Kidney (tissue), 14 donors: ENCODE data around the gene PTPRK. TPM values are rescaled to one million over a fixed set of nuclear protein-coding genes. Genes with fewer than 3 reads are reported as not detected.

Experiments used
- DNase-seq, 5 donors: peaks; one replicate each; pipeline ENCODE4 v3.0.0-alpha.2; 2013 to 2020
- FAIRE-seq: peaks from 2 replicates; lab custom pipeline; 2012; peaks lifted over from hg19 to GRCh38; lab: Jason Lieb, UNC
- H3K27ac ChIP-seq, 2 donors: one replicate each; pipeline ENCODE4 v1.7.0; 2013; ENCODE audit warnings: low read depth in 2 of 2, low read length in 2 of 2, inconsistent platforms in 1 of 2
- H3K27me3 ChIP-seq: one replicate; pipeline ENCODE4 v1.7.1; 2013; ENCODE audit warnings: low read length, inconsistent platforms; ENCODE audit not compliant: control insufficient read depth, insufficient read depth
- H3K36me3 ChIP-seq, 3 donors: one replicate each; pipeline versions ENCODE4 v1.7.0 to v1.7.1; 2013; ENCODE audit warnings: low read length in 3 of 3, control low read depth in 1 of 3, inconsistent platforms in 1 of 3; ENCODE audit not compliant: insufficient read depth in 3 of 3, control insufficient read depth in 2 of 3
- H3K4me1 ChIP-seq, 3 donors: one replicate each; pipeline versions ENCODE4 v1.7.0 to v1.7.1; 2013; ENCODE audit warnings: low read length in 3 of 3, inconsistent platforms in 1 of 3, low read depth in 1 of 3; ENCODE audit not compliant: control insufficient read depth in 2 of 3, insufficient read depth in 2 of 3
- H3K4me3 ChIP-seq, 3 donors: one replicate each; pipeline versions ENCODE4 v1.7.0 to v1.8.1; 2013; ENCODE audit warnings: low read length in 3 of 3, control low read depth in 1 of 3, inconsistent platforms in 1 of 3
- H3K9ac ChIP-seq, 3 donors: one replicate each; pipeline versions ENCODE4 v1.7.0 to v1.7.1; 2013; ENCODE audit warnings: low read length in 3 of 3, control low read depth in 1 of 3, inconsistent platforms in 1 of 3
- H3K9me3 ChIP-seq, 3 donors: one replicate each; pipeline versions ENCODE4 v1.7.0 to v1.7.1; 2013; ENCODE audit warnings: low read length in 3 of 3, control low read depth in 1 of 3, inconsistent platforms in 1 of 3; ENCODE audit not compliant: control insufficient read depth in 2 of 3, insufficient read depth in 1 of 3
- intact Hi-C: fragments of 100-400 bp; cut with DNase I; formaldehyde crosslinking; loops from one replicate; pipeline ENCODE4 v1.11.1; 2022
- polyA plus RNA-seq: library from polyadenylated mRNA; stranded (reverse); fragments of 350-450 nt; fragmentation: Illumina TruSeq; extraction: RNeasy Lipid Tissue Mini Kit (QIAGEN cat#74804); gene quantifications from one replicate; pipeline ENCODE4 v1.2.3, GENCODE V29; 2014; ENCODE audit warnings: low read depth, low replicate concordance; ENCODE audit not compliant: insufficient read depth
- total RNA-seq: library from RNA; stranded (reverse); fragmentation: NEBNext Ultra II Directional; extraction: Animal tissue kit (Norgen Biotek cat#: 25700); gene quantifications from one replicate; pipeline ENCODE4 v1.2.1, GENCODE V29; 2021
- TF ChIP-seq, protein P1 (sequence below): IDR thresholded peaks from 3 replicates; pipeline ENCODE4 v1.5.1; 2012; ENCODE audit warnings: mild to moderate bottlenecking, moderate library complexity, borderline replicate concordance; ENCODE audit not compliant: insufficient read depth; ENCODE audit errors: extremely low read depth
- donor health status: control.
- donor health status: control.
- donor health status: control.
- donor health status: control.
- donor health status: control.
- donor health status: DM: yes; HTN: yes; CAD: no.
- donor health status: Normal renal cell carcinoma (clear cell type).

Gene PTPRK
- total and polyA plus RNA-seq, 2 donors from 2014 or later, result 9.2 to 72.8 TPM

DNA sequence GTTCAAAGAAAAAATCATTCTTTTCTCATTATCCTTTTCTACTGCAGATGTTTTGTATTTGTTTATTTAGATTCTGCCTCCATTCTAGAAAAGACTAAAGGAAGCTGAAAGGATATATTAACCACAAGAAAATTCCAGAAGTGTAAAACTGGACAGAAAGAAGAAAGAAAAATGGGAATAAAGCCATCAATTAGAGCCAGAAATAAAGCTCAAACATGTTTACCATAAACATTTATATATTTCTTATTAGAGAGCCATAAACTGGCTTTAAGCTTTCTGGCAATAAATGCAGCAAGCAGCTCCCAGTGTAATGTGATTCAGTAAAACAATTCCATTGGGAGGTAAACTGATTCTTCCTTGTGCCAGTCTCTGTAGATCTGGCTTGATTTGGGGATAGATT, 244.1 kb downstream of the PTPRK start:
- no peaks in the 10 kb centered on the region for H3K36me3 ChIP-seq
- DNase-seq (no peak), FAIRE-seq (no peak)
- H3K27me3 ChIP-seq, result no peaks in the 10 kb centered on the region
- TF ChIP-seq, protein P1, sequence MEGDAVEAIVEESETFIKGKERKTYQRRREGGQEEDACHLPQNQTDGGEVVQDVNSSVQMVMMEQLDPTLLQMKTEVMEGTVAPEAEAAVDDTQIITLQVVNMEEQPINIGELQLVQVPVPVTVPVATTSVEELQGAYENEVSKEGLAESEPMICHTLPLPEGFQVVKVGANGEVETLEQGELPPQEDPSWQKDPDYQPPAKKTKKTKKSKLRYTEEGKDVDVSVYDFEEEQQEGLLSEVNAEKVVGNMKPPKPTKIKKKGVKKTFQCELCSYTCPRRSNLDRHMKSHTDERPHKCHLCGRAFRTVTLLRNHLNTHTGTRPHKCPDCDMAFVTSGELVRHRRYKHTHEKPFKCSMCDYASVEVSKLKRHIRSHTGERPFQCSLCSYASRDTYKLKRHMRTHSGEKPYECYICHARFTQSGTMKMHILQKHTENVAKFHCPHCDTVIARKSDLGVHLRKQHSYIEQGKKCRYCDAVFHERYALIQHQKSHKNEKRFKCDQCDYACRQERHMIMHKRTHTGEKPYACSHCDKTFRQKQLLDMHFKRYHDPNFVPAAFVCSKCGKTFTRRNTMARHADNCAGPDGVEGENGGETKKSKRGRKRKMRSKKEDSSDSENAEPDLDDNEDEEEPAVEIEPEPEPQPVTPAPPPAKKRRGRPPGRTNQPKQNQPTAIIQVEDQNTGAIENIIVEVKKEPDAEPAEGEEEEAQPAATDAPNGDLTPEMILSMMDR, result no peak
- H3K4me1 ChIP-seq, result no peaks in the 10 kb centered on the region
- no peak overlapping the region for H3K9ac ChIP-seq
- no peak overlapping the region for H3K27ac ChIP-seq
- no peak overlapping the region for H3K4me3 ChIP-seq
- intact Hi-C loops, result no loop called here
- no peaks in the 10 kb centered on the region for H3K9me3 ChIP-seq

DNA sequence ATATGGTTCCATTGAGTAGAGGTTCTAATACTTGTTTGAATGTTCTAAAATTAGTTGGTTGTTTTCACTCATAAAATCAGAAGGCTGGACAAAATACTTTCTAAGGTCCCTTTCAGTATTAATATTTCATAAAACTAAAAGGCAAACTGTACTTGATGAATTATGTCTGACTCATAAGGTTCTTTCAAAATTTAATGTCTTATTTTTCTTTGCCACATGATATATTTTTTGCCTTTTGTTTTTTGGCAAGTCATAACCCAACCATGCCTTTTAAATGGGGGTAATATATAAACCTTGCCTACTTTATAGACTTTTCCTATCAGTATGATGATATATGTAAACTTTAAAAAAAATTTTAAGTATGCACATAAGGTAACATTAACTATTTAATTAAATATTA, 244.7 kb downstream of the PTPRK start:
- Histone ChIP-seq H3K27ac (no peak overlapping the region), H3K4me3 (no peak overlapping the region), H3K4me1 (no peaks in the 10 kb centered on the region), H3K36me3 (no peaks in the 10 kb centered on the region), H3K9ac (no peak overlapping the region), H3K9me3 (no peaks in the 10 kb centered on the region), H3K27me3 (no peaks in the 10 kb centered on the region)
- DNase-seq, result no peak
- peak; percentile 46 for FAIRE-seq
- TF ChIP-seq, protein P1, result no peak
- intact Hi-C loops, result no loop called here

DNA sequence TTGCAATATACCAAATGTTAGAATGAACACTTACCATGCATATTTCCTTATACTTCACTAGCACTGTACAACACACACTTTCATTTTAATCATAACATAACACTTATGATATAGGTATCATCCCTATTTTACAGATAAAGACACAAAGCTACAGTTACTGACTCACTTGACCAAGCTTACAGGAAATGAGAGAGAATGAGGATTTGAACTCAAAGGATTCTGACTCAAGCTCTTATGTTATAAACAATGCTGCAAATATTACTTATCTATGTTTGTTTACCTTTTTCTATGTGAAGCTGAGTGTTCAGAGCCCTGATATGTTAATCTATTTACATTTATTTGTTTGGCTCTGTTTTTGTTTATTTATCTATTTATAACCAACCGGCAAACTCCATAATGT, 245.4 kb downstream of the PTPRK start:
- Histone ChIP-seq H3K27me3 (no peaks in the 10 kb centered on the region), H3K36me3 (no peaks in the 10 kb centered on the region), H3K4me3 (no peak overlapping the region), H3K27ac (no peak overlapping the region), H3K9me3 (no peaks in the 10 kb centered on the region), H3K4me1 (no peaks in the 10 kb centered on the region), H3K9ac (no peak overlapping the region)
- DNase-seq (no peak), FAIRE-seq (no peak)
- TF ChIP-seq, protein P1, result no peak
- intact Hi-C loops, result no loop called here

DNA sequence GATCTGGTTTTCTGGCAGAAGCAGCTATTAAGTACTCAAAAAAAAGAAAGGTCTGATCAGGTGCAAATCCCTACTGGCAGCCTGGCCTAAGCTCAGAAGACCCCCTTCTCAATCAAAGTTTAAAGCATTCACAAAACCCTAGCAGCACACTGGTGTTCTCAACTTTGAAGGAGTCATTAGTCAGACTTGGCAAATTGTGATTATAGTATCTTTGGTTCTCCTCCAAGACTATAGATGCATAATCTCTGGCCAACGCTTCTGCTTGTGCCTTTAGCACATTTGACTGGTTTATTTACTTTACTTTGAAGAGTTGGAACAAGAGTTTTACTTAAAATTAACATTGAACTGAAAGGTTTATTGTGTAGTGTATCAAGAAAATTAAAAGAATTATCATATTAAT, 248.9 kb downstream of the PTPRK start:
- H3K27ac ChIP-seq, result no peak overlapping the region

More for the DNA sequence above, 248.9 kb downstream of the PTPRK start:
- FAIRE-seq, result no peak
- Histone ChIP-seq H3K9me3 (no peaks in the 10 kb centered on the region), H3K36me3 (no peaks in the 10 kb centered on the region), H3K9ac (no peak overlapping the region), H3K27me3 (no peaks in the 10 kb centered on the region), H3K4me3 (no peak overlapping the region), H3K4me1 (no peaks in the 10 kb centered on the region)
- TF ChIP-seq, protein P1, result no peak
- no peak for DNase-seq
- intact Hi-C loops, result no loop called here
